ENCODE data around the gene HOXA6.

HOXA6 gene

DNA sequence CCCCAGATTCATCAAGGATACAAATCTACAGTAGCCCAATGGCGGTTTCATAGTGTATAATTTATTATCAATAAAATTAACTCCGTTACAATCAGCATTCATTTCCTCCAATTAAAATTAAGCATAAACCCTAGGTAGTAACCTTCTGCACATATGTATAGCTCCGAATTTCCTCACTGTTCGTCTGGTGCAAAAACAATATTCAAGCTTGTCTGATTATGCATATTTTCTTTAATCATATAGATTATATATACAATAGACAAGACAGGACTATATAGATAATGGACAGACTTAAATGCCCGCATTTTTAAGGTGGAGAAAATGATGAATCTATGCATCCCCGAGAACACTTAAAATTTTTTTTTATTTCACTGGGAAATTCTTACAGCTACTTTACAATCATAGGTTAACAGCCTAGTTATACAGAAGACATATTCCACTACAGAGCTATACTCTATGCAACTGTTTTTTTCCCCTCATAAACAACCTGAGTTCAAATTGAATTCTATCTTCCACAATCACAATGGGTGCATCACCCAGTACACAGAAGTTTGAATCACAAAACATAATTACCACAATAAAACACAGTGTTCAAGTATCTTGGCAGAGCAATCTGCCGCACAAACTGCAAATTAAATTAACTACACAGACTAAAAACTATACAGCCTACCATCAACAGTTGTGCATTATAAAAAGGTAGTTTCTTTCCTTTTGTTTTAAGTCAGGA lies 15.2 kb upstream of the HOXA6 start:
- no peak for DNase-seq (ENCODE audit: low read depth in 2 of 2)

DNA sequence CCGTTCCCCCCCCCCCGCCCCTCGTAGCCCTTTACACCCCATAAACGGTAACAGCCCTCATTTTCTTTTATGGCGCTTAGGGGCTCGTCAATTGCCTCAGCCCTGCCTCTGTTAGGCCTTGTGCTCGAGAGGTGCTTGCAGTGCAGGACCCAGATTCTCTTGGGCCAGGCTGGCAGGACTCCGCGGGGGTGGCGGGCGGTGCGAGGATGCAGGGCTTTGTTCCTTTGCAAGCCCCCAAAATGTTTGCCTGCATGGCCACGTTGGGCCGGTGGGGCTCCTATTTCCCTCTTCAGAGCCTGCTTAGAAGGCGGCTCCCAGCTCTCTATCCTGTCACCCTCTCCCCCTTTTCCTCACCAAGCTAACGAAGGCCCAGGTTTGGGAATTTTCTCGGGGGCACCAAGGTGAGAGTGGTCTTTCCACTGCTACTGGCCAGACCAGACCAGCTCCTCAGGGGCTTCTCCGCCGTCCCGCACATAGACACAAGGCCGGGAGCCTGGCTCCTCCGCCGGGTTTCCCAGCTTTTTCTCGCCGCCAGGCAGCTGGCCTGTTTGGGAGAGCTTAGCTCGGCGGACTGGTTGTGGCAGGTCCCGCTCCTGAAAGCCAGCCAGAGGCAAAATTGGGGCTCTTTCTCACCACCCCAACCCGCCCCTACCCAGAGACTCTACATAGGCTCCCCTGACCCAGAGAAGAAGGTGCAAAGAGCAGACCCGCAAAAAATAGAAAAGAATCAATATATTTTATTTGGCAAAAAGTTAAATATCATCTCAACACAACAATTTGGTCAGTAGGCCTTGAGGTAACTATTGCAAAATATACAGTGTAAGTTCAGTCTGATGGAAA lies 14.4 kb upstream of the HOXA6 start:
- DNase-seq (ENCODE audit: low read depth in 2 of 2): no peak

DNA sequence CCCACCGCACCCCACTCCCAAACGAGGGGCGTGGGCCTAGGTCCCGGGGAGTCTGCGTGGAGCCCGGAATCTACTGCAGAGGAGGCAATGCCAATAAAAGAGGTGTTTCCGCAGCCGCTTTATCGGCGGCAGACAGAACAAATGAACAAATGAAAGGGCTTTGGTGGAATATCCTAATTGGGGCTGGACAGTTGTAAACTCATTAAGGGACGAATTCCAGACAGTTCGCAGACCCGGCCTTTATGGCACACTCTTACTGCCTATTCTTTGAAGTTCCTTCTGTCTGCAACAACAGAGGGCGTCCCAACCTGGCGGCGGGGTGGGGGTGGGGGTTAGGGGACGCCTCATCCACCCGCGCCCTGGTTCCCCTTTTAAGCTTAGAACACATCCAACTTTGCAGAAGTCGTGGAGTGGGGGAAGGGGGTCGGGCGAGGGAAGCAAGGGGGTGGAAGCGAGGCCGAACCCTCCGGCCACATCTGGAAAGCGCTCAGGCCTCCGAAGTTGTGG lies 13.7 kb upstream of the HOXA6 start:
- DNase-seq (ENCODE audit: low read depth in 2 of 2): no peak

DNA sequence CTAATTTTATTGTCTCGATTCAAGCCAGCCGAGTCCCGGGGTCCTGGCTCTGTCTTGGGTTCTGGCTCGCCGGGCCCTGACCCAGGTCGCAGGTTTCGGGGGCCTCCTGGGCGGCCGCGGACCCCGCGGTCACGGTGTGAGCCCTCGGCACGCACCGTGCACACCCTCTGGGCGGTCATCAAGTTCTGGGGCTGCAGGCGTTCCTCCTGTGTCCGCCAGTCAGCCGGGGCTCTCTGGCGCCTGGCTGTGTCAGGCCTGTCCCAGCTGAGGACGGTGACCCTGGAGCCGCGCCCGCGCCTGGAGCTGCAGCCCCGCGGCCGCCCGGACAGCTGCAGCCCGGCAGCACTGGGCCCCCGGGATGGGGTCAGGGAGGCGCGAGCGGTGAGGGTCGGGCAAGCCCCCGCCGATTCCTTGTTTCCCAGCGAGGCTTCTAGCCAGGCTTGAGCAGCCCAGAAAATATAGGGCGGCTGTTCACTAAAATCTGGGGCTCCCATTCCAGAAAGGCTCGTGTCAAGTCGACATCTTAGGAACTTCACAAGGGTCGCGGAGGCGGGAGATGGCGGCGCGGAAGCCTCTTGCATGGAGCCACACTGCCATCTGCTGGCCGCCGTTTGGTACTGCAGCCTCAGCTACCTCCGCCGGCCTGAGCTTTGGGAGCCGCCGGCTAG lies 13.1 kb upstream of the HOXA6 start:
- DNase-seq (ENCODE audit: low read depth in 2 of 2): peak; percentile 81 to 84

DNA sequence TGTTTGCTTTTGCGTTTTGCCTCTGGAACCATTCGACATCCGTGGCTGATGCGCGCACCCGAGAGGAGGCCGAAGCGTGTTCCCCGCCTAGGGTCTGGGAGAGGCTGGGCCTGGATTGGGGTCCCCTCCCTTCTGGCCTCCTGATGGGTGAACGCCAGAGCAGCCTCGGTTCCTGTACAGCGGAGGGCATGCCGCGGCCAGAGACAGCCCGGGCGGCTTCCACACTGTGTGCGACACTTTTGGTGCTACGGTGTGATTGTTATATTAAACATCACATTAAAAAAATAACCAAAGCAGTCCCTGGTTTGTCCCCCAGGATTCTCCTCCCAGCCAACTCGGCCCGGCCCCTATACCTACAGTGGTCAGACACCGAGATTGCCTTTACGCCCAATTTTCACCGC lies 12.6 kb upstream of the HOXA6 start:
- no peak for DNase-seq (ENCODE audit: low read depth in 2 of 2)

DNA sequence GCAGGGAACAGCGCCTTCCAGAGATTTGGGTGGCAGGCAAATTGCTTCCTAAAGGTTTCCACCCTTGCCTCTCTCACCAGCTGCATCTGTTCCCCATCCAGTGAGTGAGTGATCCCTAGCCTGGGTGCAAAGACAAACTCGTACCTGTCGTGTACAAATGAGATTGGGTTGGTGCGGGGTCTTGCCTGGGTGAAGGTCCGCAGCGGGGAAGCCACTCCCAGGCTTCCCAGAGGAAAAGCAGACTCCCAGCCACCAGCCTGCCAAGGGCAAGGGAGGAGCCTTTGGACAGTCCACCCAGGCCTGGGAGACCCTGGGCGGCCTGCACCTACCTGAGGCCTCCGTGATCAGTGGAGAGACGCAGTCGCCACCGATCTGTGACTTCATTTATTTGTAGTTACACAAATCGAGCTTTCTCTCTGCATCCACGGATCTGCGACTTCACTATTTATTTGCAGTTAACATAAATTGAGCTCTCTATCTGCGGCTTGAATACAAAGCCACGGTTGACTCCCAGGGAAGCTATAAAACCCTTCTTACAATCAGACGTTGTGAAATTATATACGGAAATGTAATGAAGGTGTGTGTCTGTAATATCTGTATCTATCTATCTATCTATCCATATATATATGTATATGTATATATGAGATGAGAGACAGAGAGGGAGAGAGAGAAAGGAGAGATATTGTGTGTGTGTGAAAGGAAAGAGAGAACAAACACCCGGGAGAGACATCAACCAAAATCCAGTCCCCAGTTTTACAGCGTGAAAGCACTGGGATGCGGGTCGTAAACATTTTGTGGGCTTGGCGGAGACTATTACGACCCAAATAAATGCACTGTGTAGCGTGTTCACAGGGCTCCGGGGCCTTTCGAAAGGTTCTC lies 11.9 kb upstream of the HOXA6 start:
- no peak for DNase-seq (ENCODE audit: low read depth in 2 of 2)

DNA sequence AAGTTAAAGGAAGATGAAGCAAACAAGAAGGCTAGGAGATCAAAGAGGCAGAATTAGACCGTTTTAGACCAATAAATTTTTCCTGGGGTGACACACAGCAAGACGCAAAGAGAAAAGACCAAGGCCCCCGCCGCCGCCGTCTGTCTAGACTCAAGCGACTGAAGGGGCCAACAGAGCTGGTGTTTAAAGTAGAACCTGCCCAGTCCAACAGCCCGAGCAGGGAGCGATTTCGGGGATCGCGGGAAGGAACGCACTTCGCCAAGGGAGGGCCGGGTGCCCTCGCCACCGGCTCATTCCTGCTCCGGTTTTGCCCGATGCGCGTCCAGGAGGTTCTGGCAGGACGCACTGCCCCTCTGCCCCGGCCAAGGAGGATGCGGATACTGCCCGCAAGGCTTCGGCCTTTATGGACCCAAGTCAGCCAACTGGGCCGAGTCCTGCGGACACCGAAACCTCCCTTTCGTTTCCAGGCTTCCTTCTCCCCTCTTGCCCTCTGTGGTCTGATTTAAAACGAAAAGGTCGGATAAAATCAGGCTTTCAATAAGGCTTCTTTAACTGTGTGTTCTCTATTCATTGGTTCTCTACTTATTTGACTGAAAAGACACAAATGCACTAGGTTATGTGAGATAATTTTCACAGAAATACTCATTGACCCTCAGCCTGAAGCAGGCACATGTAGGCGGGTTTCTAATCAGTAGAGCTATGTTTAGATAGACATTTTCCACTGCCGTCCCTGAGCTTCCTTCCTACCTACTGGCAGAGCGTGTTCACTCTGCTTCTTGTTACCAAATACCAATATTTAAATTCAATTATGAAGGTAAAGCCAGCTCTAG lies 11.1 kb upstream of the HOXA6 start:
- DNase-seq (ENCODE audit: low read depth in 2 of 2): no peak

DNA sequence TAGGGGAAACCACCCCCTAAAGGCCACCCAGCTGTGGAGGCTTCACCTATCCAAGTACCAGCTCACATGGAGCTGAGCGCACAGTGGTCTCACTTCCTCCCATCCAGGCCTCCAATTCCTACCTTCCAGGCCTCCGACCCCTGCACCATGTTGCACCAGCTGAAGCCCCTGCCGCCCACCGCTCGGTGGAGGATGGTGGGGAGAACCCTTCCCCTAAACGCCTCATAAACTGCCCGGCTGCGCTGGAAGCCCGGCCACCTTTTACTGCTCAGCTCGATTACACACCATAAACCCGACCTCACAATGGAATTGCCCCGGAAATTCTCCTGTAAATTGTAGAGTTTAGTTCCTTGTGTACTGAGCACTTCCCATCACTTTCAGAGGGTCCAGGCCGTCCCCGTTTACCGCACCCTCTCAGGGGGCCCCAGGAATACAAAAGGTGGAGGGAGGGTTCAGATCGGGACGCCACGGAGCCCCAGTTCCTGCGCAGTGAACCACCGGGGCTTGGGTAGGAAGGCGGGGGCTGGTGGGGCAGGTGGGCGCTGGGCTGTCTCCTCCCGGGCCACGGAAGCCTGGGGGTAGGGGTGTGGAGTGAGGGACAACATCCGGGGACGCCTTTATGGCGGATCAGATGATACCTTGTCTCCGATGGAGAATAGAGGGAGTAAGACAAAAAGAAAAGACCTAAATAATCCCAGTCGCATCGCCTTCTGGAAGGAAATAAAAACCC lies 10.3 kb upstream of the HOXA6 start:
- DNase-seq (ENCODE audit: low read depth in 2 of 2): no peak

DNA sequence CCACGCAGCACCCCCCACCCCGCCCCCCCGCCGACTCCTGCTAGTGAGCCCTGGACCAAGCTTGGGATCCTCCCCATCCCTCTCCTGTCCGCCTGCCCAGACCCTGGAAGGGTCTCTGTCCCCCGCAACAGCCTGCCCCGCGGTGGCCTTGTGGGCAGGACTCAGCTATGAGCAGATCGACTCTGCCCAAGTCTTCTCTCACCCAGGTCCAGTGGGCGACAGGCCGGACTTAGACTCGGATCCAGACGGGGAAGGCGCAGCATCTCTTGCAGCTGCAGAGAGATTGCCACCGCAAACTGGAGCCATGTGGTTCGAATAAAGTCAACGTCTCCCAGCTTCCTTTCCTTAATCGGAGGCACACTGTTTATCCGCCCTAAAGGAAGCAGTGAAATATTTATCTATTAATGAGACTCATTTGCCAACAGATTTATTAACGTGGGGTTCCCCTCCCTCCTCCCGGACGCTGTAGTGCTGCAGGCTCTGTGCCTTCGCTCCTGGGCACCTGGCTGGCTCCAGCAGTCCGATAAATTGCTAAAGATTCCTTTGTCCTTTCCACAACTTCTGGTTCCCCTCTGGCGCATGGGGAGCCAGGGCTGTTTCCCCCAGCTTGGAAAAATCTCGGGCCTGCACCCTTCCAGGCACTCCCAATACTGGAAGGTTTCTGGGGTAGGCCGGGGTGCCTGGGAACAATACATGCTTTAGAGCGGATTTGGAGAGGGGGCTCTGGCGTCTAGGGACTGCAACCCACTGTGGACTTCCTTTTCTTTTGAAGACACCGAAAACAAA lies 9.5 kb upstream of the HOXA6 start:
- DNase-seq (ENCODE audit: low read depth in 2 of 2): no peak

DNA sequence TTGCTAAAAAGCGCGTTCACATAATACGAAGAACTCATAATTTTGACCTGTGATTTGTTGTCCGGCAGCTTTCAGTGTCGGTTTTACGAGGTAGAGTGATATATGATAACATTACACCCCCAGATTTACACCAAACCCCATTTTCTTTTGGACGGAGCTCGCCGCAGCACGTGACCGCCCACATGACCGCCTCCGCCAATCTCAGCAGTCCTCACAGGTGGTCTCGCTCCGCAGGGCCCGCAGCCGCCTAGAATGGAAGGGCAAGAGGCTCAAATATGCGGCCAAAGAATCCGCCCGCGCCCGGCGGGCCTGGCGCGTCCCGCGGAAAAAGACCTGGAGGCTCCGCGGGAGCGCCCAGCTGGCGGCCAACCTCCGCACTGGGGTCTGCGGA lies 8.9 kb upstream of the HOXA6 start, which contains the start of gene HOXA7:
Gene HOXA7 (minus strand): TSS at position 168 of the 391 bp plus-strand sequence. CDS start 130 bp downstream, at position 38.
- no peak for DNase-seq (ENCODE audit: low read depth in 2 of 2)

DNA sequence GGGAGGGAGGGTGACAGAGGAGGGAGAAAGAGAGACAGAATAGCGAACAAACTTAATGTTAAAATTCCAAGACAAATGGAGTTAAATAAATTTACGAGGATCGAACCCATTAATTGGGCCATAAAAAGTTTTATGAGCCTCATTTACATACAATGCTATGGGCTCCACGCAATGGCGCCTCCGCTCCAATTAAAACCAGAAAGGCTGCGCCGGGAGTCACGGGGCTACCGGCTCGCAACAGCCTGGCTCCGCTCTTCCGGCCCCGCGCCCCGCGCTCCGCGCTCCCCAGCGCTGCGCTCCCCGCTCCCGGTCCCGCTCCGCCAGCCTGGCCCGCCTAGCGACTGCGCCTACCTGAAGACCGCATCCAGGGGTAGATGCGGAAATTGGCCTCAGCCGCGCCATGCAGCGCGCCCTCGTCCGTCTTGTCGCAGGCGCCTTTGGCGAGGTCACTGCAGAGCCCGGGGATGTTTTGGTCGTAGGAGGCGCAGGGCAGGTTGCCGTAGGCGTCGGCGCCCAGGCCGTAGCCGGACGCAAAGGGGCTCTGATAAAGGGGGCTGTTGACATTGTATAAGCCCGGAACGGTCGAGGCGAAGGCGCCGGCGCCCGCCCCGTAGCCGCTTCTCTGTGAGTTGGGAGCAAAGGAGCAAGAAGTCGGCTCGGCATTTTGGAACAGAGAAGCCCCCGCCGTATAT lies 8.4 kb upstream of the HOXA6 start:
- no peak for DNase-seq (ENCODE audit: low read depth in 2 of 2)

DNA sequence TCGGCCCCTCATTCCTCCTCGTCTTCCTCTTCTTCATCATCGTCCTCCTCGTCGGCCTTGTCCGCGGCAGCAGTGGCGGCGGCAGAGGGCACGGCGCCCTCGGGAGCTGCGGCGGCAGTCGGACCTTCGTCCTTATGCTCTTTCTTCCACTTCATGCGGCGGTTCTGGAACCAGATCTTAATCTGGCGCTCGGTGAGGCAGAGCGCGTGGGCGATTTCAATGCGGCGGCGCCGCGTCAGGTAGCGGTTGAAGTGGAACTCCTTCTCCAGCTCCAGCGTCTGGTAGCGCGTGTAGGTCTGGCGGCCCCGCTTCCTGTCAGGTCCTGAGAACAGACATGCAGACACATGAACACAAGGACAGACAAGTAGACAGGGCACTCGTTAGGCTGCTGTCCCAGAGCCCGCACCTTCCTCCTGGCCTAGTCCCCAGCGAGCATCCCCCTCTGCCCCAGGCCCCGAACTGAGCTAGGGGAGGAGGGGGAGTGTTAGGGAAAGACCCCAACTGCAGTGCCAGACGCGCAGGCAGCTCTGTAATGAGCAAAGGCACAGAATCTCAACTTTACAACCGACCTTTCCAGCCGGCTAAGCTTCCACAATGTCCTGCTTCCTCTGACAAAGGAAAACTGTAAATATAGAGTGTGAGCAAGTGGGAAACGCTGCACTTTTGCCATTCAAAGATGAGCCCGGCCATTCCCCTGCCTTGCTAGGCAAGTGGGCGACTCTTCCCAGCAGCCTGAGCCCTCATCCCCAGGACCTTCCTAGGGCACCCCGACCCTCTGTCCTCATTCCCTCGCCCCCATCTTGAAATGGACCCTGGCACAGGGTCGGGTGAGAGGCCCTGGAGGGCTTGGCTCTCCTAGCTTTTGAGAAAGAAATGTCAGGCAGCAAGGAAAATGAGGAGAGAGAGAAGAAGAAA lies 7.6 kb upstream of the HOXA6 start:
- no peak for DNase-seq (ENCODE audit: low read depth in 2 of 2)

DNA sequence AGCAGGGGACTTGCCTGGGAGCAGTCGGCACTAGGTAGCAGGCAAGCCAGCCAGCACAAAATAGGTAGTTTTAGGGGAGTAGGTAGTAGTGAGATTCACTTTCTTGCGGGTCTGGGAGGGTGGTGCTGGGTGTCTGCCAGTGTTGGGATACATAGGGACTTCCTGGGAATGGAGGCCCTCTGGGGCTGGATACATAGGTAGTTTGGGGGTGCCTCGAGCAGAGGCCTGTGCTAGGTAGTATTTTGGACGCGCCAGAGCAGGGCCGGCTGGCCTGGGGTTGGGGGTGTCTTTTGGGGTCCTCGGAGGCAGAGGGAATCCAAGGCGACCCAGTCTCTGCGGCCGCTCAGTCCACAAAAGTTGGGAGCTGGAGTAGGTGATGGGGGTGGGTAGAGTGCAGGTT lies 6.8 kb upstream of the HOXA6 start:
- DNase-seq (ENCODE audit: low read depth in 2 of 2): no peak

DNA sequence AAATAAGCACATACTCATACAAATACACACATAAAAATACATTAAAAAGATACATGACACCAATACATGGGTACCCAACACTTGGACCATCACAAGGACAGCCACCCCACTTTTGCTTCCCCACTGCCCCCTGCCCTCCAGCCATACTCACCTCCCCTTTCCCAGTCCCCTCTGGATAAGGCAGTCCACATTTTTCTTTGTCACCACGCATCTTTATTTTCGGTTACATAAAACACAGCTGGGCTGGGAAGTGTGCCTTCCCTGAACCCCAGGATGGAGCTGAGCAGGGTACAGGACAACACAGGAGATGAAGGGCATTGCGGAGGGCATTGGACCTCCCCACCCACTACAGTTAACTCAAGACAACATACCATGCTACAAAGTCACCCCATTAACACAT lies 6.0 kb upstream of the HOXA6 start:
- no peak for DNase-seq (ENCODE audit: low read depth in 2 of 2)

DNA sequence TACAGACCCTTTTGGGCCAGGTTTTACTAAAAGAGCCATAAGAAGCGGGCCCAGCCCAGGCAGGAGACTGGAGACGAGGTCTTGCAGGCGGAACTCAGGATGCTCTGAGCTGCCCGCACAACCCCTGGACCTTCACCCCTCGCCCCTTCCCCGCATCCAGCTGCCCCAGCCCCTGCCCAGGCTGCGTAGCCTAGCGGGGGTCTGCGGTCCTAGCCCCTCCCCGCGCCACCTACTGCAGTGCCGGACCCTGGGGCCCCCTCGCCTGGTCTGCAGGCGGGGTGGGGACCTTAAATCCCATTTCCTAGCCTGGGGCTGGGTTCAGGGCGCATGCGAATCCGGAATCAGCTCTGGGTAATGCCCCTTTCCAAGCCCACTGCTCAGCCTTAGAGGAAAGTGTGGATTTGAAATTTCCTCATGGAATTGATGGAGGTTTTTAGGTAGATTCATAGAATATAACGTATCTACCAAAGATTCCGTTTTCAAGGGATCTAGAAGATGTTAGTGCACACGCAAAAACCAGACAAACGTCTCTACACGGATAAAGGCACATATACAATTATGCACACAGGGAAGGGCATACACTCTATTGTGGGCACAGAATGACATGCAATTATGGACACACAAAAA lies 5.4 kb upstream of the HOXA6 start:
- no peak for DNase-seq (ENCODE audit: low read depth in 2 of 2)

DNA sequence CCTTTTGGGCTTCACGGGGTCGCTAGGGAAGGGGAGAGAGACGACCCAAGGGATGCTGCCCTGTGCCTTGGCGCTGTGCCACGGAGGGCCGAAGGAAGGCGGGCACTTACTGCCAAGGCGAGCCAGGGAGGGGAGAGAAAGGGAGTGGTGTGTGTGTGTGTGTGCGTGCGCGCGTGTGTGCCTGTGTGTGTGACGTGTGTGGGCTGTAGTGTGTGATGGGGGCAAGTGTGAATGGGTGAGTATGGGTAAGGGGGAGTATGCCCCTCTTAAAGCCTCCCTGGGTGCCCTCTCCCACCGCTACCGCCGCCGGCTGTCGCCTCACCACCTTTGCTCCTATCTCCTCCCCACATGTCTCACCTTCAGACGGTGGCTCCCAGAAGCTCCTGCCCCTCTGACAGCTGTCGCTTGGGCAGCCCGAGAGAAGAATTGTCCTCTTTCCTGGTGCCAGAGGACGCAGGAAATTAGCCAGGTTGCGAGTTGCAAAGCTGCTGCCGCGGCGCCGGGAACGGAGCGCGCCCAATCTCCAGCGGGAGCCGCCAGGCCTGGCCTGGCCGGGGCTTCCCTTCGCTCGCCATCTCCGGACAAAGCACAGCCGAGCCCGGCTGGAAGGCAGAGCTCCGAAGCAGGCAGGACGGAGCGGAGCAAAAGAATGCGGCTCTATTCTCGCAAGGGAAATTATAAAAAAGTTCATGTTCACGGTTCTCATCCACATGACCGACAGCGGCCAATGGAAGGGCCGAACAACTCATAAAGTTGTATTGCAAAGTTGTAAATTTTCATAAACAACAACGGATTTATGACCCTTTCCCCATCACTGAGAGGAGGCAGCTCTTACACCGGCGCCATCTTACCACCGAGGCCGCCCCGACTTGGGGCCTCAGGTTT lies 4.6 kb upstream of the HOXA6 start, which contains the start of gene HOXA3:
Gene HOXA3 (minus strand): TSS at position 653 of the 885 bp plus-strand sequence. CDS start 41,943 bp downstream, outside the sequence.
- no peak for DNase-seq (ENCODE audit: low read depth in 2 of 2)
